ENCODE data around the gene NR1D1.

GRCh38 chr17:40124279-40125141 is 24.1 kb upstream of the NR1D1 start:
- no peak for TF ChIP-seq GATA2 (IDR thresholded peaks at IDR 0.05; ENCODE audit: low read depth, low read length)
- TF ChIP-seq GATA3 (IDR thresholded peaks at IDR 0.05; ENCODE audit: low read depth, low read length) = no peak

Data from SH-SY5Y (cell line).